Transverse colon (tissue), 4 donors: ENCODE results near the gene GLMP.
"Not testable (repeated sequence)": the region's sequence is repeated elsewhere in the genome, so short reads cannot be mapped to it uniquely, and the experiment has no call there.

Experiments used
- EP300 ChIP-seq: sonication (generic); formaldehyde crosslinking; IDR thresholded peaks from one replicate; pipeline ENCODE4 v1.6.1; 2017; ENCODE audit warnings: antibody characterized with exemption, low read depth
- POLR2A ChIP-seq: fragments of 450-650 bp; IDR thresholded peaks from one replicate; pipeline ENCODE4 v1.6.1; 2016; ENCODE audit warnings: antibody characterized with exemption, mild to moderate bottlenecking, moderate library complexity
- POLR2AphosphoS5 ChIP-seq, 3 donors: sonication (generic); formaldehyde crosslinking; IDR thresholded peaks; one replicate each; pipeline ENCODE4 v1.6.1; 2016; ENCODE audit warnings: antibody characterized with exemption in 3 of 3
- TF ChIP-seq, protein P1 (sequence below), 5 experiments: fragments of 200-600 bp in 3 of 5; fragments of 450-650 bp in 2 of 5; sonication (generic) in 3 of 5; IDR thresholded peaks; 1 replicate in 2 of 5; 2 replicates in 3 of 5; pipeline ENCODE4 v1.5.1; 2016 to 2017; ENCODE audit warnings: antibody characterized with exemption in 5 of 5, inconsistent platforms in 3 of 5, mild to moderate bottlenecking in 2 of 5, moderate library complexity in 1 of 5

- TF ChIP-seq, protein P1, sequence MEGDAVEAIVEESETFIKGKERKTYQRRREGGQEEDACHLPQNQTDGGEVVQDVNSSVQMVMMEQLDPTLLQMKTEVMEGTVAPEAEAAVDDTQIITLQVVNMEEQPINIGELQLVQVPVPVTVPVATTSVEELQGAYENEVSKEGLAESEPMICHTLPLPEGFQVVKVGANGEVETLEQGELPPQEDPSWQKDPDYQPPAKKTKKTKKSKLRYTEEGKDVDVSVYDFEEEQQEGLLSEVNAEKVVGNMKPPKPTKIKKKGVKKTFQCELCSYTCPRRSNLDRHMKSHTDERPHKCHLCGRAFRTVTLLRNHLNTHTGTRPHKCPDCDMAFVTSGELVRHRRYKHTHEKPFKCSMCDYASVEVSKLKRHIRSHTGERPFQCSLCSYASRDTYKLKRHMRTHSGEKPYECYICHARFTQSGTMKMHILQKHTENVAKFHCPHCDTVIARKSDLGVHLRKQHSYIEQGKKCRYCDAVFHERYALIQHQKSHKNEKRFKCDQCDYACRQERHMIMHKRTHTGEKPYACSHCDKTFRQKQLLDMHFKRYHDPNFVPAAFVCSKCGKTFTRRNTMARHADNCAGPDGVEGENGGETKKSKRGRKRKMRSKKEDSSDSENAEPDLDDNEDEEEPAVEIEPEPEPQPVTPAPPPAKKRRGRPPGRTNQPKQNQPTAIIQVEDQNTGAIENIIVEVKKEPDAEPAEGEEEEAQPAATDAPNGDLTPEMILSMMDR (IDR thresholded peaks at IDR 0.05) = not testable (repeated sequence)
- TF ChIP-seq POLR2A; POLR2AphosphoS5 (IDR thresholded peaks at IDR 0.05); EP300: not testable (repeated sequence)
Observed at GRCh38 chr1:156323179-156323578, 27.7 kb upstream of the GLMP start.
